Measurements from ENCODE around the gene SEPTIN1.
A peak's percentile ranks its signal among the peaks of the same experiment; 100 is the strongest.
"Not testable (repeated sequence)": the region's sequence is repeated elsewhere in the genome, so short reads cannot be mapped to it uniquely, and the experiment has no call there.

SEPTIN1 gene

GRCh38 chr16:30398661-30399434, 16.5 kb upstream of the SEPTIN1 start:
- DNase-seq (ENCODE audit: low read depth): no peak
- TF ChIP-seq CTCF (IDR thresholded peaks at IDR 0.05; ENCODE audit: low read length, missing control alignments): no peak
- no peak overlapping the region for H3K4me3 ChIP-seq (replicated peaks; ENCODE audit: low read depth, low read length)

GRCh38 chr16:30397776-30398660, 15.7 kb upstream of the SEPTIN1 start:
- DNase-seq (ENCODE audit: low read depth): no peak
- no peak for TF ChIP-seq CTCF (IDR thresholded peaks at IDR 0.05; ENCODE audit: low read length, missing control alignments)
- H3K4me3 ChIP-seq (replicated peaks; ENCODE audit: low read depth, low read length): no peak overlapping the region

GRCh38 chr16:30397056-30397455, 14.7 kb upstream of the SEPTIN1 start:
- TF ChIP-seq CTCF (IDR thresholded peaks at IDR 0.05; ENCODE audit: low read length, missing control alignments): no peak
- DNase-seq (ENCODE audit: low read depth): no peak
- H3K4me3 ChIP-seq (replicated peaks; ENCODE audit: low read depth, low read length): no peak overlapping the region

- not testable (repeated sequence) for DNase-seq (ENCODE audit: low read depth); H3K4me3 ChIP-seq (replicated peaks; ENCODE audit: low read depth, low read length)
These were observed 14.3 kb upstream of the SEPTIN1 start for GRCh38 chr16:30396627-30397026.

GRCh38 chr16:30395992-30396585, 13.7 kb upstream of the SEPTIN1 start:
- no peak for DNase-seq (ENCODE audit: low read depth)
- TF ChIP-seq CTCF (IDR thresholded peaks at IDR 0.05; ENCODE audit: low read length, missing control alignments): no peak
- H3K4me3 ChIP-seq (replicated peaks; ENCODE audit: low read depth, low read length): peak overlapping the region; percentile 75

GRCh38 chr16:30395155-30395991, 13.0 kb upstream of the SEPTIN1 start, which contains the start of gene ZNF48:
Gene ZNF48 (plus strand): TSS chr16:30395420. CDS start chr16:30395795, 375 bp downstream.
- peak; percentile 93 for DNase-seq (ENCODE audit: low read depth)
- no peak for TF ChIP-seq CTCF (IDR thresholded peaks at IDR 0.05; ENCODE audit: low read length, missing control alignments)
- H3K4me3 ChIP-seq (replicated peaks; ENCODE audit: low read depth, low read length): peak within 1 kb of the TSS; percentile 75
